ENCODE results near the gene CSPG5.

The CSPG5 gene

GRCh38 chr3:47578119-47578632, 489 bp downstream of the CSPG5 start:
- Mint-ChIP-seq H3K27me3 (peaks cover 83% of the 10 kb centered on the region), H3K9me3 (no peaks in the 10 kb centered on the region), H3K4me3 (peak overlapping the region; percentile 72), H3K27ac (no peak overlapping the region), H3K4me1 (ENCODE audit: low read depth) (peaks cover 22% of the 10 kb centered on the region), H3K36me3 (ENCODE audit: low read depth) (no peaks in the 10 kb centered on the region)
- intact Hi-C loops (cut with micrococcal nuclease) = no loop called here

GRCh38 chr3:47577583-47578118, 1.0 kb downstream of the CSPG5 start:
- Mint-ChIP-seq H3K36me3 (ENCODE audit: low read depth) (no peaks in the 10 kb centered on the region), H3K27ac (no peak overlapping the region), H3K27me3 (peaks cover 85% of the 10 kb centered on the region), H3K4me3 (peak overlapping the region; percentile 72), H3K4me1 (ENCODE audit: low read depth) (peaks cover 22% of the 10 kb centered on the region), H3K9me3 (no peaks in the 10 kb centered on the region)
- intact Hi-C loops (cut with micrococcal nuclease) = no loop called here

GRCh38 chr3:47573190-47574172, 5.2 kb downstream of the CSPG5 start:
- Mint-ChIP-seq H3K4me3 (no peak overlapping the region), H3K4me1 (ENCODE audit: low read depth) (peaks cover 8% of the 10 kb centered on the region), H3K9me3 (no peaks in the 10 kb centered on the region), H3K27ac (no peak overlapping the region), H3K27me3 (peaks cover 59% of the 10 kb centered on the region), H3K36me3 (ENCODE audit: low read depth) (no peaks in the 10 kb centered on the region)
- intact Hi-C loops (cut with micrococcal nuclease) = no loop called here

GRCh38 chr3:47571391-47572175, 7.1 kb downstream of the CSPG5 start:
- no peaks in the 10 kb centered on the region for H3K36me3 Mint-ChIP-seq (ENCODE audit: low read depth)
- peaks cover 6% of the 10 kb centered on the region for H3K4me1 Mint-ChIP-seq (ENCODE audit: low read depth)
- H3K27ac Mint-ChIP-seq = no peak overlapping the region
- intact Hi-C loops (cut with micrococcal nuclease) = no loop called here
- peaks cover 44% of the 10 kb centered on the region for H3K27me3 Mint-ChIP-seq
- no peak overlapping the region for H3K4me3 Mint-ChIP-seq
- H3K9me3 Mint-ChIP-seq = no peaks in the 10 kb centered on the region

- intact Hi-C loops (cut with micrococcal nuclease) = no loop called here
- Mint-ChIP-seq H3K36me3 (ENCODE audit: low read depth) (no peaks in the 10 kb centered on the region), H3K27ac (no peak overlapping the region), H3K4me1 (ENCODE audit: low read depth) (peaks cover 6% of the 10 kb centered on the region), H3K27me3 (peaks cover 22% of the 10 kb centered on the region), H3K9me3 (no peaks in the 10 kb centered on the region), H3K4me3 (no peak overlapping the region)
These were observed 9.8 kb downstream of the CSPG5 start for GRCh38 chr3:47568901-47569300.

- Mint-ChIP-seq H3K4me3 (no peak overlapping the region), H3K36me3 (ENCODE audit: low read depth) (no peaks in the 10 kb centered on the region), H3K4me1 (ENCODE audit: low read depth) (peaks cover 6% of the 10 kb centered on the region), H3K27ac (no peak overlapping the region), H3K9me3 (no peaks in the 10 kb centered on the region), H3K27me3 (peaks cover 7% of the 10 kb centered on the region)
- intact Hi-C loops (cut with micrococcal nuclease) = no loop called here
These were observed 11.5 kb downstream of the CSPG5 start for GRCh38 chr3:47567149-47567548.

GRCh38 chr3:47566667-47567066, 12.0 kb downstream of the CSPG5 start:
- H3K4me3 Mint-ChIP-seq = no peak overlapping the region
- H3K27me3 Mint-ChIP-seq = peaks cover 4% of the 10 kb centered on the region
- no peaks in the 10 kb centered on the region for H3K36me3 Mint-ChIP-seq (ENCODE audit: low read depth)
- intact Hi-C loops (cut with micrococcal nuclease) = no loop called here
- H3K27ac Mint-ChIP-seq = no peak overlapping the region
- peaks cover 6% of the 10 kb centered on the region for H3K4me1 Mint-ChIP-seq (ENCODE audit: low read depth)
- no peaks in the 10 kb centered on the region for H3K9me3 Mint-ChIP-seq

- intact Hi-C loops (cut with micrococcal nuclease) = no loop called here
- Mint-ChIP-seq H3K36me3 (ENCODE audit: low read depth) (no peaks in the 10 kb centered on the region), H3K4me3 (no peak overlapping the region), H3K27ac (no peak overlapping the region), H3K4me1 (ENCODE audit: low read depth) (peaks cover 6% of the 10 kb centered on the region), H3K27me3 (no peaks in the 10 kb centered on the region), H3K9me3 (no peaks in the 10 kb centered on the region)
These were observed 12.7 kb downstream of the CSPG5 start for GRCh38 chr3:47565734-47566550.

- Mint-ChIP-seq H3K36me3 (ENCODE audit: low read depth) (no peaks in the 10 kb centered on the region), H3K27ac (no peak overlapping the region), H3K4me1 (ENCODE audit: low read depth) (no peaks in the 10 kb centered on the region), H3K9me3 (no peaks in the 10 kb centered on the region), H3K27me3 (peaks cover 3% of the 10 kb centered on the region), H3K4me3 (no peak overlapping the region)
- intact Hi-C loops (cut with micrococcal nuclease) = no loop called here
These were observed 22.3 kb downstream of the CSPG5 start for GRCh38 chr3:47556351-47556750.

GRCh38 chr3:47554335-47554734, 24.3 kb downstream of the CSPG5 start:
- no peaks in the 10 kb centered on the region for H3K36me3 Mint-ChIP-seq (ENCODE audit: low read depth)
- intact Hi-C loops (cut with micrococcal nuclease) = no loop called here

GRCh38 chr3:47553407-47553806, 25.3 kb downstream of the CSPG5 start:
- intact Hi-C loops (cut with micrococcal nuclease) = no loop called here
- Mint-ChIP-seq H3K4me3 (no peak overlapping the region), H3K27me3 (peaks cover 6% of the 10 kb centered on the region), H3K27ac (no peak overlapping the region), H3K36me3 (ENCODE audit: low read depth) (no peaks in the 10 kb centered on the region), H3K9me3 (no peaks in the 10 kb centered on the region), H3K4me1 (ENCODE audit: low read depth) (peaks cover 5% of the 10 kb centered on the region)

More at GRCh38 chr3:47554335-47554734, 24.3 kb downstream of the CSPG5 start:
- Mint-ChIP-seq H3K27ac (no peak overlapping the region), H3K4me1 (ENCODE audit: low read depth) (peaks cover 5% of the 10 kb centered on the region), H3K4me3 (no peak overlapping the region), H3K27me3 (peaks cover 3% of the 10 kb centered on the region), H3K9me3 (no peaks in the 10 kb centered on the region)

GRCh38 chr3:47542471-47543173, 36.0 kb downstream of the CSPG5 start:
- Mint-ChIP-seq H3K9me3 (no peaks in the 10 kb centered on the region), H3K36me3 (ENCODE audit: low read depth) (no peaks in the 10 kb centered on the region), H3K27me3 (peaks cover 5% of the 10 kb centered on the region), H3K4me3 (no peak overlapping the region), H3K4me1 (ENCODE audit: low read depth) (no peaks in the 10 kb centered on the region), H3K27ac (no peak overlapping the region)
- intact Hi-C loops (cut with micrococcal nuclease) = no loop called here

All from dendritic cell treated with granulocyte-macrophage colony-stimulating factor and Interleukin-4, amounts not matched to agents 40 ng/mL and 50 ng/mL, for 4 days (primary cell).